Gastroesophageal sphincter (tissue), 4 donors: ENCODE measurements around the gene BNIPL. TPM values are rescaled to one million over a fixed set of nuclear protein-coding genes. Genes with fewer than 3 reads are reported as not detected.

Source experiments
- ATAC-seq: fragments of 150-250 bp; one replicate; pipeline ENCODE4 v1.9.1; 2016; ENCODE audit warnings: mild to moderate bottlenecking, moderate library complexity
- H3K27ac ChIP-seq, 4 donors: fragments of 200-600 bp; sonication (generic) in 3 of 4; 1 replicate in 3 of 4; 2 replicates in 1 of 4; pipeline ENCODE4 v1.5.1; 2016 to 2019
- H3K27me3 ChIP-seq: fragments of 200-600 bp; sonication (generic); one replicate; pipeline ENCODE4 v1.5.1; 2019
- H3K36me3 ChIP-seq, 2 donors: fragments of 200-600 bp; sonication (generic); one replicate each; pipeline ENCODE4 v1.5.1; 2019; ENCODE audit warnings: control low read depth in 1 of 2
- H3K4me1 ChIP-seq, 3 donors: fragments of 200-600 bp; sonication (generic); 1 replicate in 2 of 3; 2 replicates in 1 of 3; pipeline ENCODE4 v1.5.1; 2016 to 2019; ENCODE audit warnings: control low read depth in 2 of 3
- H3K4me3 ChIP-seq, 2 donors: fragments of 200-600 bp; sonication (generic); one replicate each; pipeline ENCODE4 v1.5.1; 2019; ENCODE audit warnings: mild to moderate bottlenecking in 1 of 2, moderate library complexity in 1 of 2
- H3K9me3 ChIP-seq, 3 donors: fragments of 200-600 bp; sonication (generic); one replicate each; pipeline ENCODE4 v1.5.1; 2017 to 2019; ENCODE audit warnings: control low read depth in 2 of 3
- CTCF ChIP-seq, 4 experiments: fragments of 200-600 bp in 2 of 4; fragments of 450-650 bp in 2 of 4; sonication (generic) in 1 of 4; IDR thresholded peaks; one replicate each; pipeline ENCODE4 v1.5.1; 2017 to 2019; ENCODE audit warnings: antibody characterized with exemption in 4 of 4, mild to moderate bottlenecking in 2 of 4, moderate library complexity in 2 of 4
- EP300 ChIP-seq: sonication (generic); formaldehyde crosslinking; IDR thresholded peaks from one replicate; pipeline ENCODE4 v1.6.1; 2017; ENCODE audit warnings: antibody characterized with exemption, mild to moderate bottlenecking
- POLR2A ChIP-seq, 2 donors: fragments of 450-650 bp; IDR thresholded peaks; one replicate each; pipeline ENCODE4 v1.6.1; 2017; ENCODE audit warnings: antibody characterized with exemption in 2 of 2, mild to moderate bottlenecking in 2 of 2, moderate library complexity in 1 of 2
- POLR2AphosphoS5 ChIP-seq: sonication (generic); formaldehyde crosslinking; IDR thresholded peaks from one replicate; pipeline ENCODE4 v1.6.1; 2017; ENCODE audit warnings: antibody characterized with exemption
- WGBS, 2 donors: methylation state at CpG; one replicate each; pipeline ENCODE4 v1.1.5; 2018; ENCODE audit warnings: low coverage in 1 of 2; 5-methylcytosine and 5-hydroxymethylcytosine counted together
- total RNA-seq, 4 donors: library from RNA; depleted of rRNA; stranded (reverse); fragments of >200 nt; gene quantifications; one replicate each; pipeline ENCODE4 v1.1.0, GENCODE V29; 2016

Gene BNIPL
- total RNA-seq, 4 donors from 2014 or later = 0.13 to 6.1 (median 0.70) TPM

GRCh38 chr1:151012684-151013471, 23.5 kb upstream of the BNIPL start:
- H3K27ac ChIP-seq = peak overlapping the region in 1 of 4 donors; percentile 35
- H3K9me3 ChIP-seq = no peaks in the 10 kb centered on the region
- ATAC-seq = no peak

DNA sequence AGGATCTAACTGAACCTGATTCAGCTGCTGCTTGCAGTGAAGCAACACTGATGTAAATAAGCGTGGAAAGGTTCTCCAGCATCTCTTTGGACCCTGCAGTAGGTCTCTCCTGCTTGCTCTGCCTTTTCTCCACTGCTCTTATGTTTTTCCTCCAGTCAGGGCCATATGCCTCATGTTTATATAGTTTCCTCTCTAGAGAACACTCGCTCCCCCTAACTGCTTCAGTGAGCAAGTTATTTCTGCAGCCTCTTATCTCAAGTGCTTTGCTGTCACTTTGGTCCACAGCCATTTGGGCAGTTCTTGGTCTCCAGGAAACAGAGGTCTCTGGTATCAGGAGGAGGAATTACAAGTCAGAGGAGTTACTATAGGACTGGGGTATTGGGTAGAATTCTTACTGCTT, 22.9 kb upstream of the BNIPL start:
- no peaks in the 10 kb centered on the region for H3K9me3 ChIP-seq
- H3K4me3 ChIP-seq = no peak overlapping the region
- no peaks in the 10 kb centered on the region for H3K27me3 ChIP-seq
- peaks cover 0 to 39% (median 0%) of the 10 kb centered on the region in 3 donors for H3K4me1 ChIP-seq
- peaks cover 0 to 28% of the 10 kb centered on the region in 2 donors for H3K36me3 ChIP-seq
- no peak for ATAC-seq
- WGBS, 2 donors = 51 to 80% methylated on average over 1 to 2 of the region's 2 CpGs
- H3K27ac ChIP-seq = no peak overlapping the region
- no peak for TF ChIP-seq POLR2A (IDR thresholded peaks at IDR 0.05)
- no peak for TF ChIP-seq POLR2AphosphoS5
- TF ChIP-seq CTCF (IDR thresholded peaks at IDR 0.05) = no peak
- no peak for TF ChIP-seq EP300

More at GRCh38 chr1:151012684-151013471, 23.5 kb upstream of the BNIPL start:
- Histone ChIP-seq H3K36me3 (peaks cover 0 to 21% of the 10 kb centered on the region in 2 donors), H3K27me3 (no peaks in the 10 kb centered on the region), H3K4me3 (no peak overlapping the region), H3K4me1 (peaks cover 0 to 41% (median under 1%) of the 10 kb centered on the region in 3 donors)
- TF ChIP-seq CTCF (IDR thresholded peaks at IDR 0.05) = no peak
- TF ChIP-seq POLR2A (IDR thresholded peaks at IDR 0.05) = no peak
- TF ChIP-seq POLR2AphosphoS5 = no peak
- no peak for TF ChIP-seq EP300
- WGBS, 2 donors = 84% methylated on average over 4 to 10 of the region's 14 CpGs

DNA sequence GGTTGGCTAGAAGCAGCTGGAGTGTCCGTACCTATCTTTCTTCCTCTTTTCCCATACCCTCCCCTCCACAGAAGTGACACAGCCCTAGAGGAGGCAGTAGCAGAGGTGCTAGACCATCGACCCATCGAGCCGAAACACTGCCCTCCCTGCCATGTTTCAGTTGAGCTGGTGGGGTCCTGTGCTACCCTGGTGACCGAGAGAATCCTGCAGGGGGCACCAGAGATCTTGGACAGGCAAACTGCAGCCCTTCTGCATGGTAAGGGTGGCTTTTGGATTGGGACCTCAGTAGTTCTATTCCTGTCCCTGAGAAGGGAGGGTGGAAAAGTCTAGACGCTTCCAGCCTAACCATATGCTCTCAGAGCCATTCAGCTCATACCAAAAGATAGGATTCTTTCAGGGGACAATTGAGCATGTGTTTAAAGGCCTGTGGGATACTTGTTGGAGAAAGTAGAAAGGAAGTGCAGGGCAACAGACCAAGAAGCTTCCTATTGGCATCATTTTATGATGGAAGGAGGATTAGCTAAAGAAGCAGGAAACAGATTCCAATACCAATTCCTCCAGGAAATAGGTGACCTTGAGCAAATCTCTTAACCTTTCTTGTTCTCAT, 11.7 kb upstream of the BNIPL start:
- H3K36me3 ChIP-seq = peaks cover 0 to 73% of the 10 kb centered on the region in 2 donors
- H3K27me3 ChIP-seq = no peaks in the 10 kb centered on the region
- no peaks in the 10 kb centered on the region for H3K9me3 ChIP-seq
- peak; percentile 94 for ATAC-seq
- 0 to 44% methylated on average over 1 of the region's 6 CpGs for WGBS, 2 donors
- TF ChIP-seq CTCF (IDR thresholded peaks at IDR 0.05) (peak in 3 of 4 experiments; percentile 76 to 85 (median 78)), POLR2A (IDR thresholded peaks at IDR 0.05) (no peak)
- H3K4me1 ChIP-seq = peaks cover 0 to 12% (median 0%) of the 10 kb centered on the region in 3 donors
- H3K27ac ChIP-seq = peak overlapping the region in 3 of 4 donors; percentile 9 to 45 (median 36)
- H3K4me3 ChIP-seq = no peak overlapping the region

DNA sequence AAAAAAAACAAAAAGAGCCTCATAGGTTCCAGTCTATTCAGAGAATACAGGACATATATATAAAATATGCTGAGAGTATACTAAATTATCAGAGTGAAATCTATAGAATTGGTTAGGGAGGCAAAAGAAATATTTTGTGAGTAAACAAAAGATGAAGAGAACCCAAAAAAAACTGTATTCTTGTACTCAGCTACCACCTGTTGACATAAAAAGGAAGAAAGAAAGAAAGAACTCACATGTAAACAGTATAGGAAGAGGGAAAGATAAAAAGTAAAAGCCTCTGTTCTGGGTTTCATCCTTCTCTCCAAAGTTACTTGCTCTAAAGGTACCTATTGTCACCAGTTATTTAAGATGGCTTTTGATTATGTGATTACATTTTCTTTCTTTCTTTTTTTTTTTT, 9.9 kb upstream of the BNIPL start:
- Histone ChIP-seq H3K36me3 (peaks cover 0 to 76% of the 10 kb centered on the region in 2 donors), H3K27me3 (no peaks in the 10 kb centered on the region), H3K9me3 (no peaks in the 10 kb centered on the region), H3K4me1 (peaks cover 0 to 12% (median 0%) of the 10 kb centered on the region in 3 donors), H3K27ac (no peak overlapping the region), H3K4me3 (no peak overlapping the region)
- TF ChIP-seq EP300 = no peak
- TF ChIP-seq CTCF (IDR thresholded peaks at IDR 0.05) = no peak
- TF ChIP-seq POLR2AphosphoS5 = no peak
- no peak for TF ChIP-seq POLR2A (IDR thresholded peaks at IDR 0.05)
- no peak for ATAC-seq
